Heart right ventricle (tissue), 16 donors: ENCODE results near the gene XBP1. TPM values are rescaled to one million over a fixed set of nuclear protein-coding genes. Genes with fewer than 3 reads are reported as not detected.
"Not testable (repeated sequence)": the region's sequence is repeated elsewhere in the genome, so short reads cannot be mapped to it uniquely, and the experiment has no call there.

ENCODE experiments used
- ATAC-seq, 8 donors: fragments of 200-7000 bp; cut with Tn5 transposase; one replicate each; pipeline ENCODE4 v1.9.1; 2020; ENCODE audit warnings: mild to moderate bottlenecking in 8 of 8, moderate library complexity in 8 of 8, moderate number of reproducible peaks in 1 of 8
- DNase-seq, 2 donors: peaks; one replicate each; pipeline ENCODE4 v3.0.0-alpha.2; 2020
- H3K27ac ChIP-seq, 10 donors: fragments of 200-600 bp; sonication (generic) in 2 of 10; one replicate each; pipeline versions ENCODE4 v1.5.0 to v1.8.0; 2020 to 2022; ENCODE audit warnings: mild to moderate bottlenecking in 3 of 10
- H3K27me3 ChIP-seq, 7 donors: fragments of 200-600 bp; one replicate each; pipeline ENCODE4 v1.8.0; 2021 to 2022; ENCODE audit warnings: mild to moderate bottlenecking in 2 of 7
- H3K36me3 ChIP-seq, 9 donors: fragments of 200-600 bp; sonication (generic) in 1 of 9; one replicate each; pipeline versions ENCODE4 v1.5.0 to v1.8.0; 2020 to 2022; ENCODE audit warnings: mild to moderate bottlenecking in 2 of 9
- H3K4me1 ChIP-seq, 9 donors: fragments of 200-600 bp; sonication (generic) in 1 of 9; one replicate each; pipeline versions ENCODE4 v1.5.0 to v1.8.0; 2020 to 2022; ENCODE audit warnings: mild to moderate bottlenecking in 4 of 9
- H3K4me3 ChIP-seq, 10 donors: fragments of 200-600 bp; sonication (generic) in 2 of 10; one replicate each; pipeline versions ENCODE4 v1.5.0 to v1.8.0; 2020 to 2022; ENCODE audit warnings: mild to moderate bottlenecking in 7 of 10, moderate library complexity in 2 of 10
- H3K9me3 ChIP-seq, 11 donors: fragments of 200-600 bp in 10 of 11; sonication (generic) in 2 of 11; one replicate each; pipeline versions ENCODE4 v1.5.0 to v1.8.0; 2013 to 2022; ENCODE audit warnings: mild to moderate bottlenecking in 2 of 11, control low read depth in 1 of 11, moderate library complexity in 1 of 11
- WGBS, 2 donors: extraction: QIAGEN DNeasy Blood & Tissue Kit; methylation state at CpG; one replicate each; pipeline ENCODE4 v1.1.7; 2013; ENCODE audit warnings: inconsistent platforms in 1 of 2; 5-methylcytosine and 5-hydroxymethylcytosine counted together
- intact Hi-C, 10 donors: fragments of 100-400 bp; cut with DNase I; formaldehyde crosslinking; loops; one replicate each; pipeline versions ENCODE4 v1.11.1 to v1.14.2; 2022
- polyA plus RNA-seq, 2 donors: library from polyadenylated mRNA; stranded (reverse); fragments of 200-250 nt; gene quantifications; one replicate each; pipeline ENCODE4 v1.2.3, GENCODE V29; 2013
- total RNA-seq, 10 donors: library from RNA; stranded (reverse); fragmentation: NEBNext Ultra II Directional in 3 of 10; extraction: Animal tissue kit (Norgen Biotek cat#: 25700) in 3 of 10; gene quantifications; one replicate each; pipeline versions ENCODE4 v1.2.1 to v1.2.4, GENCODE V29; 2021 to 2023
- TF ChIP-seq, protein P1 (sequence below), 9 donors: fragments of 200-600 bp; sonication (generic) in 2 of 9; IDR thresholded peaks; one replicate each; pipeline versions ENCODE4 v1.5.0 to v1.8.0; 2021 to 2022; ENCODE audit warnings: antibody characterized with exemption in 9 of 9, mild to moderate bottlenecking in 5 of 9, moderate library complexity in 1 of 9
- donor health status: Arrhythmogenic right ventricular cardiomyopathy.
- donor health status: ischemic (EF 13 %, LVEDD 7.1; RV severe dilation, severe dysfunction).
- donor health status: healthy with polysubstance abuse.
- donor health status: DM: no; HTN: yes; CAD: no.
- donor health status: DM: no; HTN: no; CAD: no.
- donor health status: ischemic (EF 25% LVEDD 6.9; RV normal size, moderate dysfunction).
- donor health status: ischemic (EF 25% LVEDD 5.7; RV mildly dilated, moderate dysfunction).
- donor health status: healthy.
- donor health status: DM: yes; HTN: yes; CAD: no.
- donor health status: Ischemic cardiomyopathy.
- donor health status: ischemic (EF 35%, LVEDD 5.7; RV mildly dilated, moderate dysfunction).
- donor health status: nonischemic (EF 11% LVEDD 7.7; RV severe dilation, severe dysfunction).
- donor health status: DM: yes; HTN: yes; CAD: no.
- donor health status: PGD.
- donor health status: ischemic (EF 29% LVEDD 5.4; RV normal size, mild dysfunction).
- donor health status: nonischemic (EF 23%, LVEDD 6.1; RV moderate dilation, normal function).

XBP1 gene
- total and polyA plus RNA-seq, 12 donors, result 22.5 to 140 (median 67.9) TPM

DNA sequence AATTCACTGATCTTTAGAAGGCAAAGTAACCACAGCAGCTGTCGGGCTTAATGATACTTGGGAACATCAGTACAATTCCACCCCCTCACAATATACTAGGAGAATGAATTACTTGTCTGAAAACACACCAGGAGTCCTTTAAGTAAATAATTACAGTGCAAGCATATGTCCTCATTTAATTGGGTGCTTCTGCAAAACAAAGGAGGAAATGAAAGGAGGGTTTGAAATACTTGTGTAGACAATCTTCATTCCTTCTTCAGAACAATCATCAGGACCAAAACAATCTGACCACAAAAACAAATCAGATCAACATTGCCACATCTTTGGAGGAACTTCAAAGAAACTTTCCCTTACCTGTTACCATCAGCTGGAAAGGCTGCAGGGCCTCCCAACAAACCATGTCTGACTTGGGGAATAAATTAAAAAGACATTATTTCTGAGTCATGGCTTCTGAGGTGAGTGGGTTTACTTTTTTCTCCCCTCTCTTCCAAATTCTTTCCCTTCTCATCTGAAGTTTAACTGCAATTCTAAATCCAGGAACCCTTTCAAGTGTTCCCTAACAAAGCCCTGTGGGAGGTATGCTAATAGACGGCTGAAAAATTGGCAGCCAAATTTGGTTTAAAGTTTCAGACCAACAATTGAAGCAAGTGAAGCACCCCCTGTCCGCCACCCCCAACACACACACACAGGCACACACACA lies 40.4 kb downstream of the XBP1 start:
- intact Hi-C loops, result no loop called here

DNA sequence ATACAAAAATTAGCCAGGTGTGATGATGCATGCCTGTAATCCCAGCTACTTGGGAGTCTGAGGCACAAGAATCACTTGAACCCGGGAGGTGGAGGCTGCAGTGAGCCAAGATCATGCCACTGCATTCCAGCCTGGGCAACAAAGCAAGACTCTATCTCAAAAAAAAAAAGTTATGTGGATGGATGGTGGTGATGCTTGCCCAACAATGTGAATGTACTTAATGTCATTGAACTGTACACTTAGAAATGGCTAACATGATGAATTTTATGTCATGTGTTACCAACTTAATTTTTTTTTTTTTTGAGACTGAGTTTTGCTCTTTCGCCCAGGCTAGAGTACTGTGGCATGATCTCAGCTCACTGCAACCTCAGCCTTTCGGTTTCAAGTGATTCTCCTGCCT lies 45.9 kb downstream of the XBP1 start:
- H3K4me3 ChIP-seq, DNase-seq, intact Hi-C loops, H3K27me3 ChIP-seq, H3K9me3 ChIP-seq, H3K27ac ChIP-seq, ATAC-seq: not testable (repeated sequence)
- Histone ChIP-seq H3K4me1 (peaks cover 0 to 14% (median 0%) of the 10 kb centered on the region in 9 donors), H3K36me3 (peaks cover 0 to 50% (median 12%) of the 10 kb centered on the region in 9 donors)
- WGBS, 2 donors, result 98 to 99% methylated on average over 3 of the region's 3 CpGs

More for the DNA sequence above, 40.4 kb downstream of the XBP1 start:
- H3K9me3 ChIP-seq, result no peaks in the 10 kb centered on the region
- H3K4me1 ChIP-seq, result peaks cover 0 to 14% (median 0%) of the 10 kb centered on the region in 9 donors
- WGBS, 2 donors, result 78 to 81% methylated on average over 3 of the region's 3 CpGs
- H3K4me3 ChIP-seq, result no peak overlapping the region
- no peak for ATAC-seq
- H3K27ac ChIP-seq, result no peak overlapping the region
- DNase-seq, result no peak
- TF ChIP-seq, protein P1, sequence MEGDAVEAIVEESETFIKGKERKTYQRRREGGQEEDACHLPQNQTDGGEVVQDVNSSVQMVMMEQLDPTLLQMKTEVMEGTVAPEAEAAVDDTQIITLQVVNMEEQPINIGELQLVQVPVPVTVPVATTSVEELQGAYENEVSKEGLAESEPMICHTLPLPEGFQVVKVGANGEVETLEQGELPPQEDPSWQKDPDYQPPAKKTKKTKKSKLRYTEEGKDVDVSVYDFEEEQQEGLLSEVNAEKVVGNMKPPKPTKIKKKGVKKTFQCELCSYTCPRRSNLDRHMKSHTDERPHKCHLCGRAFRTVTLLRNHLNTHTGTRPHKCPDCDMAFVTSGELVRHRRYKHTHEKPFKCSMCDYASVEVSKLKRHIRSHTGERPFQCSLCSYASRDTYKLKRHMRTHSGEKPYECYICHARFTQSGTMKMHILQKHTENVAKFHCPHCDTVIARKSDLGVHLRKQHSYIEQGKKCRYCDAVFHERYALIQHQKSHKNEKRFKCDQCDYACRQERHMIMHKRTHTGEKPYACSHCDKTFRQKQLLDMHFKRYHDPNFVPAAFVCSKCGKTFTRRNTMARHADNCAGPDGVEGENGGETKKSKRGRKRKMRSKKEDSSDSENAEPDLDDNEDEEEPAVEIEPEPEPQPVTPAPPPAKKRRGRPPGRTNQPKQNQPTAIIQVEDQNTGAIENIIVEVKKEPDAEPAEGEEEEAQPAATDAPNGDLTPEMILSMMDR (IDR thresholded peaks at IDR 0.05), result no peak
- no peaks in the 10 kb centered on the region for H3K27me3 ChIP-seq
- H3K36me3 ChIP-seq, result peaks cover 0 to 12% (median 0%) of the 10 kb centered on the region in 9 donors

DNA sequence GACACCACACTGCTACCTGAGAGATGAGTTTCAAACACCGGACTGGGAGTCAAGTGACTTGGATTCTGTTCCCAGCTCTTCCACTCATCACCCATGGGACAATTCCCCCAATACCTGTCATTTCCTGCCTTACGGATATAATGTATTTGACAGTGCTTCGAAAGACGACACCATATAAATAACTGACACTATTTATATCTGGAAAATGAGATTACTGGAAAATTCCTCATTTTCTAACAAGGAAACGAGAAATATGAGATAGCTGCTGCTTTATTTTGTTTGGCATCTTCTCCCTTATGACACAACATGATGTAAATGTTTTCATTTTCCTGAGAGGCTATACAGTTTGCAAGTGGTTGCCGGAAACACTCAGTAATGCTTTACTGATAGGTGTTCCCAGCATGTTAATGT lies 49.9 kb downstream of the XBP1 start:
- Histone ChIP-seq H3K27me3 (no peaks in the 10 kb centered on the region), H3K9me3 (no peaks in the 10 kb centered on the region), H3K4me3 (no peak overlapping the region), H3K4me1 (peaks cover 0 to 23% (median 0%) of the 10 kb centered on the region in 9 donors), H3K36me3 (peaks cover 0 to 82% (median 45%) of the 10 kb centered on the region in 9 donors), H3K27ac (peak overlapping the region in 2 of 10 donors; percentile 9 to 49)
- TF ChIP-seq, protein P1 (IDR thresholded peaks at IDR 0.05), result no peak
- intact Hi-C loops, result no loop called here
- WGBS, 2 donors, result 48 to 51% methylated on average over 6 of the region's 6 CpGs
- peak in 2 of 8 donors; percentile 40 to 49 for ATAC-seq
- no peak for DNase-seq

Other genes starting within 250 kb of the XBP1 start
- gene TTC28, start 120.7 kb downstream of the XBP1 start, total RNA-seq, result 10 to 100 TPM in 9 of 10 donors, 1 to 10 TPM in 1; 9.9 to 27.7 (median 20.9) TPM
- 1 to 10 TPM; 2.1 to 6.4 TPM for gene TTC28, start 120.7 kb downstream of the XBP1 start, polyA plus RNA-seq
- gene CHEK2, start 58.7 kb downstream of the XBP1 start, total RNA-seq, result 1 to 10 TPM in 7 of 10 donors, under 1 TPM in 3; 0.74 to 8.0 (median 1.6) TPM
- 1 to 10 TPM; 2.8 to 6.1 TPM for gene CHEK2, start 58.7 kb downstream of the XBP1 start, polyA plus RNA-seq
- 10 to 100 TPM in 3 of 10 donors, 1 to 10 TPM in 7; 7.1 to 13.8 (median 8.7) TPM for gene HSCB, start 58.5 kb downstream of the XBP1 start, total RNA-seq
- gene HSCB, start 58.5 kb downstream of the XBP1 start, polyA plus RNA-seq, result 10 to 100 TPM; 15.0 to 16.8 TPM
- 10 to 100 TPM in 7 of 10 donors, 1 to 10 TPM in 3; 7.7 to 15.0 (median 11.5) TPM for gene CCDC117, start 27.9 kb downstream of the XBP1 start, total RNA-seq
- gene CCDC117, start 27.9 kb downstream of the XBP1 start, polyA plus RNA-seq, result 1 to 10 TPM; 5.9 to 9.4 TPM
- gene ZNRF3, start 83.0 kb upstream of the XBP1 start, total RNA-seq, result 1 to 10 TPM; 4.4 to 7.7 (median 6.3) TPM
- gene ZNRF3, start 83.0 kb upstream of the XBP1 start, polyA plus RNA-seq, result 1 to 10 TPM; 1.8 to 2.2 TPM